GM21825 (cell line): ENCODE results near the gene B9D1.

ENCODE experiments used
- ATAC-seq: cut with Tn5 transposase; IDR thresholded peaks from one replicate; pipeline ENCODE4 v1.9.1; 2021; ENCODE audit warnings: mild to moderate bottlenecking, moderate library complexity; ENCODE audit not compliant: unreplicated experiment

B9D1 gene

DNA sequence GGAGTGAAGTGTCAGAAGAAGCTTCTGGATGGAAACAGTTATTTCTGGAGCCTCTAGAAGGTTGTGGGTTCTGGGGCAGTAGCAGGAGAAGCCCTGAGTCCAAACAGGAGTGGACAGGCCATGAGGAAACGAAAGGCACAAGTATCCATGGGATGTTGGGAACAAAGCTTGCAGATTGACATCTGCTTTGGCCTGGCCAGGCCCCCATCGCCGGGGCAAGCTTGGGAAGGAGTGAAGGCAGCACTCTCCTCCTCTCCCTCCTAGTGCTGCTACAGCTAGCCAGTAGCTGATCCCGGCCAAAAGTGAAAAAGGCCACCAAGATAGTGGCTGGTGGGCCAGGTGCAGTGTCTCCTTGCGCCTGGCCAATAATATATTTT, 40.4 kb downstream of the B9D1 start:
- ATAC-seq, result no peak

DNA sequence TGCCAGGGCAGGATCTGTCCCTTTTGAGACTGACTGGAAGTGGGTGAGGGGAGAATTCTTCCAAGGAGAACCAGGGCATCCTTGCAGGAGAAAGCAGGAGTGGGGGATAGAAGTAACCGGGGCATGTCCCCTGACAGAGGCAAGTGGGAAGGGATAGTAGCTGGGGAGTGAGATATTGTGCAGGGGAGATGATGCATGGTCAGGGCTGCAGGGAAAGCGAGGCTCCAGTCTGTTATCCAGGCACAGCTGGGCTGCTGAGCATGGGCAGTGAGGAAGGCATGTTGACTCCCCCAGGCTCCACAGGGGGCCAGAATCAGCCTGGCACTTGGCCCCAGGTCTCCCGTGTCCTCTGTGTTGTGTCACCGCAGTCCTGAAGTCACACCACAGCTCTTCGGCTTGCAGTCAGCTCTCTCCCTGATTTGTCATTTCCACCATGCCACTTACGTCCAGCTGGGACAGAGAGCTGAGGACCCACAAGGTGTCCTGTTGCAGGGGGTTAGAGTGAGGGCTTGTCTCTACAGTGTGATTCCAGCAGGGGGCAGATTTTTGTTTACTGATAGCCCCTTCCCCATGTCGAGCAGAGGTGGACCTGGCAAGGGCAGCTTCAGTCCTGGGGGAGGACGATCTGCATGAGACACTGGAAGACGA, 40.9 kb downstream of the B9D1 start:
- no peak for ATAC-seq

DNA sequence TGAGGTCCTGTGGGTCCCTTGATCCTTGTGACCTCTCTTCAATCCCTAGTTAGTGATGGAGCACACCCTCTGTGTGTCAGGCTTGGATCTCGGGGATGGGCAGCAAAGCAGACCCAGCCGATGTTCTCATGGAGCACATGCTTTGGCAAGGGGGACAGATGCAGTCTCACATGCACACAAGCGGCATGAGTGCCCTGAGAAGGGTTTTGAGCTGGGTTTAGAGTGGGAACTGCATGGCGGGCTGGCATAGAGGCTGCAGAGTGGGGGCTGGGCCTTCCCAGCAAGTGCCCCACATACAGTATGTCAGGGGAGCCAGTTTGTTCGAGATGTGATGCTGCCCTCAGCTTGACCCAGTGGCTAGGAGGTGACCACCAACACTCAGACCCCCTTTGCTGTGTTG, 41.6 kb downstream of the B9D1 start:
- ATAC-seq, result no peak

DNA sequence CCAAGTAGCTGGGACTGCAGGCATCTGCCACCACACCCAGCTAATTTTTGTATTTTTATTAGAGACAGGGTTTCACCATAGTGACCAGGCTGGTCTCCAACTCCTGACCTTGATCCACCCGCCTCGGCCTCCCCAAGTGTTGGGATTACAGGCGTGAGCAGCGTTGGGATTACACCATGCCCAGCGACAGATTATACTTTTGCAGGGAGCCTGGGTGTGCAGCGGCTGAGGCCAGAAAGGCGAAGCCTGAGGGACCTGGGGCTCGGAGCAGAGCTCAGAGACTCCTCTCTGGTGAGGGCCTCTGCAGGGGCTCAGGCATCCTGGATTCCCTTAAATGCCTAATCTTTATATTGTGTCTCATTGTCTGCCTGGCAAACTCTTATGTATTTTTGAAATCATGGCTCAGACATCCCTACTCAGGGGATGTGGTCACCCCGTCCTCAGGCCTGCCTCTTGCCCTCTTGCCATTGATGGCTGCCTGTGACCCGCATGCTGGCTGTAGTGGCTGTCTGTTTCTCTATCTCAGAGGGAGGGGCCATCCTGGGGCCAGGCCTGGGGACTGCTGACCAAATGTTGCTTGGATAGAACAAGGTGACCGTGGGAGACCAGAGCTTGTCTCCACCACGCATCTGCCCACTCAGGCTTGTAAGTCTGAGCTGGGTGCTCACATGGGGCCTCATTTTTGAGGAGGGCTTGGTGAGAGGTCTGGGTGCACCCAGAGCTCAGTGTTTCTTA, 42.6 kb downstream of the B9D1 start:
- ATAC-seq, result no peak

DNA sequence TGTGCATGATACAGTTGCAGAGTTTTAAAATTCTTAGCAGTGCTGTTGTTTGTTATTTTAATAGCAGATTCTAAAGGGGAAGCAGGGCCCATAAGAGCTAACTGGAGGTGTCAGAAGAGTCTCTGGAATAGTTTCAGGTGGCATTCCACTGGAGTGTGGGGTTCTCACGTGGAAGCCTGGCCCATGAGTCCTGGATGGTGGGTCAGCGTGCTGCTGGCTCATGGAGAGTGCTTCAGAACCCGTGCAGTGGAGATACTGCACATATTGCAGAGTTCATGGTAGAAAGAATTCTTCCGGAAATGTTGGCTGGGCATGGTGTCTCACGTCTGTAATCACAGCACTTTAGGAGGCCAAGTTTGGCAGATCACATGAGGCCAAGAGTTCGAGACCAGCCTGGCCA, 43.9 kb downstream of the B9D1 start:
- ATAC-seq, result no peak

DNA sequence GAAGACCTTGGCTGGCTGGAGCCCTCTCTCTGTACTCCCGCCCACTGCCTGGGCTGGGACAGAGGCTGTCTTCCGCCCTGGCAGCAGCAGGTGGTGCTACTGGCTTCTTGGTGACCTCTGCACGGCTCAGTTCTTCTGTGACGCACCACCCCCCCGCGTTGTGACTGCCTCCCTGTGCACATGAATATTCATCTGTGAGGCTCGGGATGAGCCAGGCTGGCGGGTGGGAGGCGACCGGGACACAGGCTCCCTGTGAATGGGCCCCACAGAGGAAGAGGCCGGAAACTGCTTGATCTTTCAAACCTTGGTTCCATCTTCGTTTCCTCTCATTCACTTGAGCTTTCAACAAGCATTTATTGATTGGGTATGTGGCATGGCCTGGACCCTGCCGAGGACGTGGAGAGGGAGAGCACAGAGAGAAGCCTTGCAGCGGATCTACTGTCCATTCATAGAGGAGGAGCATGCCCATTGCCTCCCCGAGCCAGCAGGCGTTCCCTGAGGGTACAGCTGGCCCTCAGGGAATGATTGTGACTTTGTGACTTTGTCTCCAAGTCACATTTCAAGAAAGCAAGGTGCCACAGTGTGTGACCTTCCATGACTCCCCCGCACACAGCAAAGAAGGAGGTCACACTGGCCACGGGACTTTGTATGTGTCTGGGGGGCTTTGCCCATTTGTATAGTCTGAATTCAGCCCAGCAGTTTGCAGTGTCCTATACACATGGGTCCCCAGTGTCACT, 45.0 kb downstream of the B9D1 start:
- no peak for ATAC-seq

DNA sequence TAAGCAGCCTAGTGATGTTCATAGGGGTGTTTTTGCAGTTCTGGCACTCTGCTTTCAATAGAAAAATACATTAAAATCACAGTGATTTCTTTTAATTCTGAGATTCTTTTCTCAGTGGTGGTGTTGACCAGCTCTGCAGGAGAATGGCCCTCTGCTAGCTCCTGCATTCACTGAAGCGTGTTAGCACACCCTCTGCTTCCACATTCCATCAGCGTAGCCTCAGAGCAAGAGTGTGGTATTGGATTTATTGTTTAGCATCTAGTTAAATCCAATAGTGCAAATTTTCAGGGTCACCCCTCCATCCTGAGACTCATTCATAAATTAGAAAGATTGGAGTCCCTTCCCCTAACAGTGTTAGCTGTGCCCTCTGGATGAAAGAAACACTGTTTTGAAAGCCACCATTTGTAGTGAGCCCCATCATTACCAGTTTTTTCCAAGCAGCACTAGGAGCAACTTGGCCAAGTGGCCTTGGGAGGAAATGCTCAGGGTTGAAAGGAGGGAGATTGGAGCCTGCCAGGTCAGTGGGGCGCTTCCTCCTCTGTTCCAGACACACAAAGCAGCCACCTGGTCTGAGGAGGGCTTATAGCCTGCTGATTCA, 45.7 kb downstream of the B9D1 start:
- no peak for ATAC-seq

DNA sequence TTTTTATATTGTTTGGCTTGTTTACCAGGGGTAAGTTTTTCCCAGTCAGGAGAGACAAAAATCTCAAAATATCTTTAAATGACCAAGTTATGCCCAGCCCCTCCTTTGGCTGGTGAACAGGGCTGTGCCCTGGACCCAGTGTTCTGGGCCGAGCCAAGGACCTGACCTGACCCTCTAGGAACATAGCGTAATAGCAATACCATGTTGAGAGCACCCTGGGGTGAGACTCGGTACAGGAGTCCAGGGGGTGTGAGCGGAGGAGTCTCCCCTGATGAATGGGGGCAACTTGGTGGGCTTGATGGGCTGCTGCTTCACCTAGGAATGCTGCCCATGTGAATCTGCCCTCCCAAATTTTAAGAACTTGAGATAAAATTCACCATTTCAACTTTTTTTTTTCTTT, 47.4 kb downstream of the B9D1 start:
- no peak for ATAC-seq

DNA sequence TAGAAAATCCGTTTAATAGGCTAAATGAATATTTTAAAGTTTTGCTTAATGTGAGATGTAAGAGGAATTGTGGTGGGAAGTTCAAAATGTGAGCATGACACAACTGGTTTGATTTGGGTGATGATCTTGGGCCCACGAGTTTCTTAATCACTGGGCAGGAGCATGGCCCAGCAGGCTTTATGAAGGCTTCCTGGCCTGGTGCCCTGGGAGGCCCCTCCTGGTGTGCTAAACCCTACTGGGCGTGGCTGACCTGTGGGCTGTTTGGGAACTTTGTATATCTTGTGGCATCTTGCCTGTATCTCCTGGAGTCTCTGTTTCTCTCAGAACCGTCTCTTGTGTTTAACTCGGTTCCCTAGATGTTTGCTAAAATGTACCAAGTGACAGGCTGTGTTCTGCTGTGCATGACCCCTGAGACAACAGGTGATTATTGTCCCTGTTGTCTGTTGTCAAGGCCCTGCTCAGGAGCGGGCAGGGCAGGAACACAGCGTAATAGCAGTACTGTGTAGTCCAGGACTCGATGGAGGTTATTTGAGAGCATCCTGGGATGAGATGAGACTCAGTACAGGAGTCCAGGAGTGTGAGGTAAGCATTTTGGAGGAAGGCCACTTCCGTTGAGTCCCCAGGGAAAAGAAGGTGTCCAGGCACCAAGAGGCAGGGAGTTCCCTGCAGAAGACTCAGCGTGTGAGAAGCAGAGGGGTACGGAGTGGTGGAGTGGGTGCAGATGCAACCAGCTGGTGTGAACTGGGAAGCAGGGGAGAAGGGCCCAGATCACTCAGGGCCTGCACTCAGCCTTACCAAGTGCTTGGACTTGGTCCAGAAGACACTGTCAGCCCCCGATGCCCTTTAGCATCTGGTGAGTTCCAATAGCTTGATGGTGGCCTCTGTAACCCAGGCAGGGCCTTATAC, 48.5 kb downstream of the B9D1 start:
- ATAC-seq, result no peak

DNA sequence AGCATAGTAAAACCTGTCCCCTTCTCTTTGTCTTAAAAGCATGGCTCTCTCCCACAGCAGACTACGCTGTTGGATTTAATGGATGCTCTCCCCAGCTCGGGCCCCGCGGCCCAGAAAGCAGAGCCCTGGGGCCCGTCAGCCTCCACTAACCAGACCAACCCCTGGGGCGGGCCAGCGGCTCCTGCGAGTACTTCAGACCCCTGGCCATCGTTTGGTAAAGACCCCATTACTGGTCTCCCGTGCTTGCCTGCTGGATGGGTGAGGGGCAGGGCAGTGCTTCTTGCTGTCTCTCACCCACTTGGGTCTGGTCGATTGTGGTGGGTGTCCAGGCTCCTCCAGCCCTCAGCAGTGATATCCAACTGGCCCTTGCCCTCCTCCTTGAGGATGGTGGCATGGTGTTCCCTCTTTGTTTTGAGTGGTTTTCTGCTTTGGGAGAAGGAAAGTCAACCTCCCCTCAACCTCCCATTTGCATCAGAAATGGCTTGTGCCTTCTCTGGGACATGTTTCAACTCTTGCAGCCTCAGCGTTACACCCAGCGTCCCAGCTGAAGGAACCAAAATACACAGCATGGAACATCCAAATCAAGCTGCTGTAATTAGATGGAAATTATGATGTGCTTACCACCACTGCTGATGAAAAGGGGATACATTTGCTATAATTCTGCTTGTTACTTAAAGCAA, 49.3 kb downstream of the B9D1 start:
- ATAC-seq, result no peak

DNA sequence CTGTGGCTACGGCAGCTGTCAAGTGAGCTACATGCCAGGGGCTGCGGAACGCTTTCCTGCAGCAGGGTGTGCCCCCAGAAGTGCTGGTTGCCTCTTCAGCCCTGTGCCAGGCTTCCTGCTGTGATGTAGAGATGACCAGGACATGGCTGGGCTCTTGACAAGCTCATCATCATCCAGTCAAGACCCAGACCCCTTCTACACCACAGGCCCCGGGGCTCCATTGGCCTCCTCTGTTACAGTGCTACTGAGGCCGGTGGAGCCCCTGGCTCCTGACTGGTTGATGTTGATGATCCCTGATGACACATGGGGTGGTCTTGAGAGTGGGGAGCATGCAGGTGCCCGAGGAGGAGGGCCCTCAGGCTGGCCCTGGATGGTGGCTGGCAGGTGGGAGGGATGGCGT, 50.1 kb downstream of the B9D1 start:
- ATAC-seq, result no peak

DNA sequence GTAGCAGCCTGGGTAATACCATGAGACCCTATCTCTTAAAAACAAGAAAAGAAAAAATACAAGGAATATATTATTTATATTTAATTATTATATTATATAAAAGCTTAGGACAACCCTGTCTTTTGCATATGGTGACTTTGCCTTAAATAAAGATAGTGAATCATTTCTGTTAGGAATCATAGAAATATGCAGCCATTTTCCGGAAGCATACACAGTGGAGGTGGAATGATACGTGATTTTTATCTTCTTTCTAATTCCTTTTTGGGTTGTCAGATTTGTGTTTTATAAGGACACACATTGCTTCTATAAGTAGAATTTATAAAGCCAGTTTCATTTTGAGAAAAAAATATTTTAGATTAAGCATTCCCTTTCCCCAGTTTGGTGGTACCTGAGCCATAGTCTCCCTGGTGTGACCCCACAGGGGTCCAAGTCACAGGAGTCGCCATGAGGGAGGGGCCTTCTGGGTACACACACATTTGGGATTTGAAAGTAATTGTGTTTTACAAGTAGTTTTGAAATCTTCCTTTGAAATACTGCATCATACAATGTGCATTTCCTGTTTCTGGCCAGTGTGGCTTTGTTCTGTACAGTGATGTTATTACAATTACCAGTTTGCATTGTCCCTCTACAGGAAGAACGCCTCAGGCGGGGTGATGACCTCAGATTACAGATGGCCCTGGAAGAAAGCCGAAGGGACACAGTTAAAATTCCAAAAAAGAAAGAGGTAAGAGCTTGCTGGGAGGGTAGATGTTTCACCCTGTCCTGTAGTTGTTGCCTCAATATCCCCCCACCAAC, 50.9 kb downstream of the B9D1 start:
- ATAC-seq, result no peak

DNA sequence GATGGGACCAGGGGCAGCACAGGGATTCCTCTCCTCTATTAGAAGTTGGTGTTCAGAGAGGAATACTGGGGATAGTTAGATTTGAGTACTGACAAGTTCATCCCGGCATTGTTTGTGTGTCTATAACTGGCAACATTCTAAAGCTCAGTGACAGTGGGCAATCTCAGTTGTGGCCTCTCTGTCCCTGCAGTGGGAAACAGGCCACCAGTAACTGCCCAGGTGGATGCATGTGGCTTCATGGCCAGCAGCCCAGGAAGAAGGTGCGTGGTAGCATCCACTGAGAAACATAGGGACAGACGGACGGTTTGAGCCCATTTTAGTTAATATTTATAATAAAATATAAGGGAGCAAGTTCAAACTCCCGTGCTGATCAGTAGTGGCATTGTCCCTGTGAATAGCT, 51.5 kb downstream of the B9D1 start:
- no peak for ATAC-seq

DNA sequence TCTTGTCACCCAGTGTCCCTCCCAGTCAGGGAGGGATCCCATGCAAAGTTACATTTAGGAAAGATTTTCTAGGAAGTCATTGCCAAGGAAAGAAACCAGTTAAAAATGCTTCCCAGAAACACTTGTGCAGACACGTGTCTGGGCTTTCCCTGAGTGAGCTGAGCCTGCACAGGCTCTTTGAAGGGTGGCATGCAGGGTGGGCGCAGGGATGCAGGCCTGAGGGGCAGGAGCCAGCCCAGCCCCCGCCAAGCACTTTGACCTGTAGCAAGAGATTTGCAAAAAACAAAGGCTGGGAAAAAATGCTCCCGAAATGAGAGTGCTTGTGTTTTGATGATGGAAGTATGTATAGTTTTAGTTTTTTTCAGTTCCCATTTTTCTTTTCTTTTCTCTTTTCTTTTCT, 52.4 kb downstream of the B9D1 start:
- no peak for ATAC-seq

DNA sequence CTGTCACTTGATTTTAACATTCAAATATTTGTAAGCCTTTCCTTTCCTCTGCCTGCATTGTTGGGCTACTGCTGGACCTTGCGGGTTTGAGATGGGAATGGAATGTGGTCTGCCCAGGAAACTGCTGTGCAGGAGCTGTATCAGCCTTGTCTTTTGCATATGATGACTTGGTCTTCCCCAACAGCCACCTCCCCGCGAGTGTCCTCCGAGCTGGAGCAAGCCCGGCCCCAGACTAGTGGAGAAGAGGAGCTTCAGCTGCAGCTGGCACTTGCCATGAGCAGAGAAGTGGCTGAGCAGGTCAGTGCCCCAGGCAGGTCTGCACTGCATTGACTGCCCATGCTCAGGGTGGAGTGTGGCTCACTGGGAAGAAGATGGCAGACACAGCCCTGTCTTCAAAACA, 52.8 kb downstream of the B9D1 start:
- ATAC-seq, result no peak

DNA sequence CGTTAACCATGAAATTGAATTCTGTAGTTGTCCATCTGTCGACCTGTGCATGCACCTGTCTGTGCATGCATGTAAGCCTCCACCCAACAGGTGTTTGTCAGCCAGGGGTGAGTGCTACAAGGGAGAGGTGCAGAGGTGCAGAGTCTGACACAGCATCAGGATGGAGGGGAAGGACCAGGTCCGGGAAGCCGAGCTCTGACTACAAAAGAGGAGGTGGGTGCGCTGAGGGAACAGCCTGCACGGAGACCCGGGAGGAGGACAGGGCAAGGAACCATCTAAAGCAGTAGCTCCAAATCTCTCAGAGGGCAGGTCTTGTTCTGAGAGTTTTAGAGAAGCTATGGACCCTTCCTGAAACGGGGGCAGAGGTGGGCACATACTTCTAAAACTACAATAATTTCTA, 54.1 kb downstream of the B9D1 start:
- ATAC-seq, result no peak

DNA sequence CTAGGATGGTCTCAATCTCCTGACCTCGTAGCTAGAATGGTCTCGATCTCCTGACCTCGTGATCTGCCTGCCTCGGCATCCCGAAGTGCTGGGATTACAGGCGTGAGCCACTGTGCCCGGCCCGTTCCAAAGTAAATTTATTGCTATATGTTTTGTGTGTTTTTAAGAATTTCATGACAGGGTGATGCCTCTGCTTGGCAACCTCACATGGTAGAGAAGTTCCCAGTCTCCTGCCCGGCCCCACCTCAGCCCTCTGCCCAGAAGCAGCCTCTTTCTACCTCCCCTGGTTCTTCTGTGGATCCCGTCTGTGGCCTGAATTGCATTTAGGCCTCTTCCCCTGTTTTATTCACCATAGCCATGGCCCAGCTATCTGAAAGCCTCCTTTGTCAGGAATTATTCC, 55.0 kb downstream of the B9D1 start:
- no peak for ATAC-seq

DNA sequence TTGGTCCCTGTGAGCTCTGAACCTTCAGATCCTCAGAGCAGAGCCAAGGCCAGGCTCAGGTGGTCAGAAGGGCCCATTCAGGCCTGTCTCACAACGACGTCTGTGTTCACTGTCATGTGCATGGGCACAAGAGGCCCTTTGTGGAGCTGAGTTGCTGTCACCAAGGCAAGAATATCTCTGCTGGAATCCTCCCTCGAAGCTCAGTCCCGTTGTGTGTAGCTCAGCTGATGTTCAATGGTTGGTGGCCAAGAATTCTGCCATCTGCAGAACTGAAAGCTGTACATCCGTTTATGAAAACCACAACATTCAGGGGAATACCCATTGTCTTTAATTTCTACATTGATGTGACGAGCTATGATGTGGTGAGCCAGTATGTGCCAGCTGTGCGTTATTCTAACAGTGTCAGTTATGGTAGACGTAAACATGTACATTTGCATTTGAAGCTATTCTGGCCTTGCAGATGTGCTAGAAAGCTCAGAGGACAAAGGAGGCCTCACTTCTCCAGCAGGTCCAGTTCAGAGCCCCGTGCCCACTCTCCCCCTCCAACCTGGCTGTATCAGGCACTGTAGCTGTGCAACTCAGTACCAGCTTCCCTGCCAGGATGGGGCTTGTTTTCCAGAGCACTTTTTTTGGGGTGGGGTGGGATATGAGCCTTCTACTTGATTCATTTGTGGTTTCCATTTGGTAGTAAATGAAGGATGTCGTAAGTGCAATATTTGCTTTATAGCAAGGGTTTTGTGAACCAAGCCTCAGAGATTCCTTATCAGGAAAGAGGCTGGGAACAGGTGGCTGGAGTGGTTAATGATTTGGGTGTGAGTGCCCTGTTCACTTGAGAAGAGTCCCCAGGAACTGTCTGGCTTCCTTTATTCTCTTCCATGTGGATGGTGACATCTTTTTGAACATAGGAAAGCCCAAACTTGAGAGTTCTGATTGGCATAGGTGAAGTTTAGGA, 56.1 kb downstream of the B9D1 start:
- ATAC-seq, result peak; percentile 80
